ENCODE results near the gene ZBTB5. TPM values are rescaled to one million over a fixed set of nuclear protein-coding genes. Genes with fewer than 3 reads are reported as not detected.

The ZBTB5 gene
- total and polyA plus RNA-seq, 9 of the 15 experiments (the other 6 are each of a cell fraction or from before 2014, with no cell fraction given), result 2.3 to 43.2 (median 15.5) TPM

GRCh38 chr9:37465249-37466036 lies at the start of gene ZBTB5 (continued):
- TF ChIP-seq PKNOX1 (IDR thresholded peaks at IDR 0.05) (peak; percentile 92), BRF2 (IDR thresholded peaks at IDR 0.05; ENCODE audit: borderline replicate concordance, insufficient read depth, insufficient read length) (no peak), HIVEP1 (CRISPR knock-in tag; IDR thresholded peaks at IDR 0.05) (no peak), E2F4 (CRISPR knock-in tag; IDR thresholded peaks at IDR 0.05; ENCODE audit: low read depth) (no peak), EZH2 (IDR thresholded peaks at IDR 0.05; ENCODE audit: borderline replicate concordance, low read depth, low read length) (no peak), E2F3 (CRISPR knock-in tag; IDR thresholded peaks at IDR 0.05) (no peak), PHF8 (IDR thresholded peaks at IDR 0.05; ENCODE audit: borderline replicate concordance, low read length) (peak; percentile 54; the same call in 1 of the 2 replicates), ZNF561 (CRISPR knock-in tag; conservative IDR thresholded peaks at IDR 0.05) (no peak), DDX20 (tag; IDR thresholded peaks at IDR 0.05; ENCODE audit: low read depth) (no peak), CC2D1A (IDR thresholded peaks at IDR 0.05) (peak; percentile 70; the same call in 1 of the 2 replicates), MED1 (CRISPR knock-in tag; IDR thresholded peaks at IDR 0.05; ENCODE audit: borderline replicate concordance) (no peak), GATA2 (CRISPR knock-in tag; IDR thresholded peaks at IDR 0.05) (no peak), KAT8 (IDR thresholded peaks at IDR 0.05; ENCODE audit: low read depth) (no peak), ZNF644 (tag; IDR thresholded peaks at IDR 0.05; ENCODE audit: low read depth) (no peak), JUNB (CRISPR knock-in tag; conservative IDR thresholded peaks at IDR 0.05) (no peak), TFAM (CRISPR knock-in tag; conservative IDR thresholded peaks at IDR 0.05) (no peak), POLR2A (conservative IDR thresholded peaks at IDR 0.05) (peak; percentile 96), RFX7 (CRISPR knock-in tag; IDR thresholded peaks at IDR 0.05) (no peak), SMAD3 (CRISPR knock-in tag; conservative IDR thresholded peaks at IDR 0.05) (no peak), ZC3H11A (IDR thresholded peaks at IDR 0.05; ENCODE audit: low read depth, low read length) (no peak), KDM5B (IDR thresholded peaks at IDR 0.05; ENCODE audit: insufficient replicate concordance, low read depth, low read length) (peak; percentile 78), ZNF134 (CRISPR knock-in tag; conservative IDR thresholded peaks at IDR 0.05) (no peak)

Measured in K562 (cell line).